Measurements from ENCODE around the gene HECTD1.

DNA sequence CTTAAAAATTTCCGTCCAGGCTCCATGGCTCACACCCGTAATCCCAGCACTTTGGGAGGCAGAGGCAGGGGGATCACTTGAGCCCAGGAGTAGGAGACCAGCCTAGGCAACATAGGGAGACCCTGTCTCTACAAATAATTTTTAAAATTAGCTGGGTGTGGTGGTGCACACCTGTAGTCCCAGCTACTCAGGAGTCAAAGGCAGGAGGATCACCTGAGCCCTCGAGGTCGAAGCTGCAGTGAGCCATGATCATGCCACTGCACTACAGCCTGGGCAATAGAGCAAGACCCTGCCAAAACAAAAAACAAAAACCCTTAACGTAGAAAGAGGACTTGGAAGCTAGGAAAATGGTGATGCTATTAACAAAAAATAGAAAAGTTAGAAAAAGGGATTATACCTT is 2.0 kb upstream of the HECTD1 start:
- TF ChIP-seq, protein P1, sequence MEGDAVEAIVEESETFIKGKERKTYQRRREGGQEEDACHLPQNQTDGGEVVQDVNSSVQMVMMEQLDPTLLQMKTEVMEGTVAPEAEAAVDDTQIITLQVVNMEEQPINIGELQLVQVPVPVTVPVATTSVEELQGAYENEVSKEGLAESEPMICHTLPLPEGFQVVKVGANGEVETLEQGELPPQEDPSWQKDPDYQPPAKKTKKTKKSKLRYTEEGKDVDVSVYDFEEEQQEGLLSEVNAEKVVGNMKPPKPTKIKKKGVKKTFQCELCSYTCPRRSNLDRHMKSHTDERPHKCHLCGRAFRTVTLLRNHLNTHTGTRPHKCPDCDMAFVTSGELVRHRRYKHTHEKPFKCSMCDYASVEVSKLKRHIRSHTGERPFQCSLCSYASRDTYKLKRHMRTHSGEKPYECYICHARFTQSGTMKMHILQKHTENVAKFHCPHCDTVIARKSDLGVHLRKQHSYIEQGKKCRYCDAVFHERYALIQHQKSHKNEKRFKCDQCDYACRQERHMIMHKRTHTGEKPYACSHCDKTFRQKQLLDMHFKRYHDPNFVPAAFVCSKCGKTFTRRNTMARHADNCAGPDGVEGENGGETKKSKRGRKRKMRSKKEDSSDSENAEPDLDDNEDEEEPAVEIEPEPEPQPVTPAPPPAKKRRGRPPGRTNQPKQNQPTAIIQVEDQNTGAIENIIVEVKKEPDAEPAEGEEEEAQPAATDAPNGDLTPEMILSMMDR (IDR thresholded peaks at IDR 0.05) = no peak
- TF ChIP-seq POLR2AphosphoS5 (IDR thresholded peaks at IDR 0.05) = no peak
